Bronchial epithelial cell (primary cell): ENCODE results near the gene DNAJC1. TPM values are rescaled to one million over a fixed set of nuclear protein-coding genes. Genes with fewer than 3 reads are reported as not detected.
A peak's percentile ranks its signal among the peaks of the same experiment; 100 is the strongest.

Experiments used
- DNase-seq: peaks from one replicate; pipeline ENCODE4 v3.0.0-alpha.2; 2010; ENCODE audit warnings: low read depth
- FAIRE-seq: peaks from 2 replicates; lab custom pipeline; 2011; peaks lifted over from hg19 to GRCh38; lab: Jason Lieb, UNC
- H3K27me3 ChIP-seq: 2 replicates; pipeline ENCODE4 v1.5.1; 2011; ENCODE audit warnings: low read length; ENCODE audit not compliant: control insufficient read depth, insufficient read depth
- H3K36me3 ChIP-seq: 2 replicates; pipeline ENCODE4 v1.5.1; 2011; ENCODE audit warnings: low read length; ENCODE audit not compliant: control insufficient read depth, insufficient read depth
- H3K4me3 ChIP-seq: 2 replicates; pipeline ENCODE4 v1.5.1; 2011; ENCODE audit warnings: mild to moderate bottlenecking, low read depth, low read length, control low read depth
- CTCF ChIP-seq: IDR thresholded peaks from 2 replicates; pipeline ENCODE4 v1.5.1; 2011; ENCODE audit warnings: mild to moderate bottlenecking, moderate library complexity, low read length, control low read depth, inconsistent platforms; ENCODE audit not compliant: insufficient read depth, severe bottlenecking
- total RNA-seq: library from RNA; depleted of rRNA; stranded (reverse); fragments of >200 nt; gene quantifications from 2 replicates; pipeline ENCODE4 v1.2.1, GENCODE V29; 2014

Gene DNAJC1
- total RNA-seq, 1 donor from 2014 or later = 81.6 TPM

GRCh38 chr10:21737106-21737505 is 266.4 kb downstream of the DNAJC1 start:
- DNase-seq = no peak
- H3K36me3 ChIP-seq = peaks cover 9% of the 10 kb centered on the region
- no peaks in the 10 kb centered on the region for H3K27me3 ChIP-seq
- H3K4me3 ChIP-seq = no peak overlapping the region
- no peak for FAIRE-seq
- TF ChIP-seq CTCF = no peak

GRCh38 chr10:21733710-21734109 is 269.8 kb downstream of the DNAJC1 start:
- FAIRE-seq (no peak), DNase-seq (no peak)
- no peaks in the 10 kb centered on the region for H3K27me3 ChIP-seq
- no peak overlapping the region for H3K4me3 ChIP-seq
- peaks cover 12% of the 10 kb centered on the region for H3K36me3 ChIP-seq
- no peak for TF ChIP-seq CTCF

GRCh38 chr10:21732067-21732772 is 271.3 kb downstream of the DNAJC1 start:
- H3K4me3 ChIP-seq = no peak overlapping the region
- DNase-seq = peak; percentile 55
- TF ChIP-seq CTCF = peak; percentile 90
- no peaks in the 10 kb centered on the region for H3K27me3 ChIP-seq
- H3K36me3 ChIP-seq = peaks cover 12% of the 10 kb centered on the region
- no peak for FAIRE-seq

- DNase-seq (no peak), FAIRE-seq (no peak)
- TF ChIP-seq CTCF = no peak
- Histone ChIP-seq H3K27me3 (no peaks in the 10 kb centered on the region), H3K4me3 (no peak overlapping the region), H3K36me3 (peaks cover 6% of the 10 kb centered on the region)
These were observed 274.9 kb downstream of the DNAJC1 start for GRCh38 chr10:21728618-21729017.

GRCh38 chr10:21727452-21728168 is 275.9 kb downstream of the DNAJC1 start:
- H3K27me3 ChIP-seq = no peaks in the 10 kb centered on the region
- TF ChIP-seq CTCF = no peak
- H3K4me3 ChIP-seq = no peak overlapping the region
- DNase-seq (peak; percentile 83), FAIRE-seq (peak; percentile 18)
- H3K36me3 ChIP-seq = peaks cover 4% of the 10 kb centered on the region
